ENCODE measurements around the gene HAUS6. TPM values are rescaled to one million over a fixed set of nuclear protein-coding genes. Genes with fewer than 3 reads are reported as not detected.
"Not testable (repeated sequence)": the region's sequence is repeated elsewhere in the genome, so short reads cannot be mapped to it uniquely, and the experiment has no call there.

HAUS6 gene
- total RNA-seq, 1 donor from 2014 or later: 36.2 TPM

GRCh38 chr9:19022206-19022605, 80.5 kb downstream of the HAUS6 start:
- H3K36me3 Mint-ChIP-seq (ENCODE audit: low read depth): no peaks in the 10 kb centered on the region
- no peak overlapping the region for H3K4me3 Mint-ChIP-seq
- H3K27me3 Mint-ChIP-seq (ENCODE audit: low read depth): no peaks in the 10 kb centered on the region
- peaks cover 3% of the 10 kb centered on the region for H3K9me3 Mint-ChIP-seq
- no peaks in the 10 kb centered on the region for H3K4me1 Mint-ChIP-seq
- TF ChIP-seq CTCF (conservative IDR thresholded peaks at IDR 0.05): no peak
- no peak for DNase-seq (ENCODE audit: low read depth, low spot score)
- H3K27ac Mint-ChIP-seq (ENCODE audit: unreplicated experiment): no peak overlapping the region

GRCh38 chr9:19021649-19022048, 81.1 kb downstream of the HAUS6 start:
- not testable (repeated sequence) for H3K9me3 Mint-ChIP-seq; H3K27ac Mint-ChIP-seq (ENCODE audit: unreplicated experiment); H3K4me3 Mint-ChIP-seq; H3K27me3 Mint-ChIP-seq (ENCODE audit: low read depth); H3K36me3 Mint-ChIP-seq (ENCODE audit: low read depth); DNase-seq (ENCODE audit: low read depth, low spot score); H3K4me1 Mint-ChIP-seq

- Mint-ChIP-seq H3K9me3 (peaks cover 3% of the 10 kb centered on the region), H3K4me3 (no peak overlapping the region), H3K27me3 (ENCODE audit: low read depth) (no peaks in the 10 kb centered on the region), H3K4me1 (no peaks in the 10 kb centered on the region), H3K36me3 (ENCODE audit: low read depth) (no peaks in the 10 kb centered on the region), H3K27ac (ENCODE audit: unreplicated experiment) (no peak overlapping the region)
- DNase-seq (ENCODE audit: low read depth, low spot score): no peak
- TF ChIP-seq CTCF (conservative IDR thresholded peaks at IDR 0.05): no peak
These were observed 81.7 kb downstream of the HAUS6 start for GRCh38 chr9:19020886-19021455.

- no peak for TF ChIP-seq CTCF (conservative IDR thresholded peaks at IDR 0.05)
- no peaks in the 10 kb centered on the region for H3K4me1 Mint-ChIP-seq
- no peak overlapping the region for H3K27ac Mint-ChIP-seq (ENCODE audit: unreplicated experiment)
- peaks cover 3% of the 10 kb centered on the region for H3K9me3 Mint-ChIP-seq
- H3K36me3 Mint-ChIP-seq (ENCODE audit: low read depth): no peaks in the 10 kb centered on the region
- DNase-seq (ENCODE audit: low read depth, low spot score): no peak
- H3K4me3 Mint-ChIP-seq: no peak overlapping the region
- H3K27me3 Mint-ChIP-seq (ENCODE audit: low read depth): no peaks in the 10 kb centered on the region
These were observed 84.5 kb downstream of the HAUS6 start for GRCh38 chr9:19018201-19018600.

- H3K4me3 Mint-ChIP-seq: no peak overlapping the region
- DNase-seq (ENCODE audit: low read depth, low spot score): no peak
- no peak overlapping the region for H3K27ac Mint-ChIP-seq (ENCODE audit: unreplicated experiment)
- H3K27me3 Mint-ChIP-seq (ENCODE audit: low read depth): no peaks in the 10 kb centered on the region
- no peaks in the 10 kb centered on the region for H3K36me3 Mint-ChIP-seq (ENCODE audit: low read depth)
- peaks cover 4% of the 10 kb centered on the region for H3K4me1 Mint-ChIP-seq
- no peak for TF ChIP-seq CTCF (conservative IDR thresholded peaks at IDR 0.05)
- no peaks in the 10 kb centered on the region for H3K9me3 Mint-ChIP-seq
These were observed 93.2 kb downstream of the HAUS6 start for GRCh38 chr9:19009391-19009965.

Other genes starting within 250 kb of the HAUS6 start
- gene SAXO1, start 69.7 kb downstream of the HAUS6 start, total RNA-seq: 0.14 TPM in 1 of 2 replicates, not detected in the other
- 57.5 and 59.3 TPM in 2 replicates for gene RRAGA, start 53.5 kb downstream of the HAUS6 start, total RNA-seq
- gene PLIN2, start 24.6 kb upstream of the HAUS6 start, total RNA-seq: 76.5 and 81.0 TPM in 2 replicates
- gene DENND4C, start 127.8 kb upstream of the HAUS6 start, total RNA-seq: 26.4 and 29.4 TPM in 2 replicates

Data from neural crest cell (in vitro differentiated cells).